HepG2 (cell line): ENCODE results near the gene ZMIZ1.
A peak's percentile ranks its signal among the peaks of the same experiment; 100 is the strongest.

Experiments
- ARID2 ChIP-seq: sonication (generic); formaldehyde crosslinking; IDR thresholded peaks from 2 replicates; pipeline ENCODE4 v1.8.1; 2022; ENCODE audit warnings: mild to moderate bottlenecking, missing genetic modification reagents, borderline replicate concordance
- DNMT3B ChIP-seq: conservative IDR thresholded peaks from 2 replicates; pipeline ENCODE4 v1.6.1; 2016; ENCODE audit warnings: missing biosample characterization, control low read depth
- FOSL1 ChIP-seq: sonication (generic); formaldehyde crosslinking; IDR thresholded peaks from 2 replicates; pipeline ENCODE4 v1.9.0; 2021; ENCODE audit warnings: missing genetic modification reagents, borderline replicate concordance
- GMEB1 ChIP-seq: sonication (generic); formaldehyde crosslinking; IDR thresholded peaks from 2 replicates; pipeline ENCODE4 v1.5.1; 2020; ENCODE audit warnings: missing genetic modification reagents, mild to moderate bottlenecking, borderline replicate concordance
- HDAC2 ChIP-seq: sonication (generic); formaldehyde crosslinking; IDR thresholded peaks from 2 replicates; pipeline ENCODE4 v1.4.0; 2020; ENCODE audit warnings: missing genetic modification reagents
- HMGXB4 ChIP-seq, 2 experiments: sonication (generic) in 1 of 2; formaldehyde crosslinking in 1 of 2; IDR thresholded peaks; 2 replicates each; pipeline versions ENCODE4 v1.4.0 to v1.6.1; 2018 to 2020; ENCODE audit warnings: missing genetic modification reagents in 2 of 2, borderline replicate concordance in 1 of 2, low read depth in 1 of 2, mild to moderate bottlenecking in 1 of 2, missing biosample characterization in 1 of 2
- IKZF4 ChIP-seq: sonication (generic); formaldehyde crosslinking; IDR thresholded peaks from 2 replicates; pipeline ENCODE4 v1.5.1; 2020; ENCODE audit warnings: borderline replicate concordance, mild to moderate bottlenecking, low read depth, missing genetic modification reagents; ENCODE audit errors: not compliant biosample characterization
- KIAA2018 ChIP-seq: sonication (generic); formaldehyde crosslinking; IDR thresholded peaks from 2 replicates; pipeline ENCODE4 v1.5.0; 2020; ENCODE audit warnings: mild to moderate bottlenecking, missing genetic modification reagents, borderline replicate concordance
- POLR2A ChIP-seq, 2 experiments: IDR thresholded peaks; 2 replicates each; pipeline ENCODE4 v1.6.1; 2011; ENCODE audit warnings: low read depth in 2 of 2, low read length in 2 of 2, mild to moderate bottlenecking in 1 of 2, moderate library complexity in 1 of 2; ENCODE audit not compliant: insufficient read depth in 1 of 2
- SMYD3 ChIP-seq: sonication (generic); formaldehyde crosslinking; IDR thresholded peaks from 2 replicates; pipeline ENCODE4 v1.8.1; 2023; ENCODE audit warnings: mild to moderate bottlenecking, missing genetic modification reagents
- SP2 ChIP-seq: sonication (generic); formaldehyde crosslinking; IDR thresholded peaks from 2 replicates; pipeline ENCODE4 v1.5.1; 2020; ENCODE audit warnings: mild to moderate bottlenecking, missing genetic modification reagents

GRCh38 chr10:79195091-79195923 is 126.5 kb downstream of the ZMIZ1 start:
- TF ChIP-seq HMGXB4 (CRISPR knock-in tag; IDR thresholded peaks at IDR 0.05; ENCODE audit: borderline replicate concordance in 1 of 2, low read depth in 1 of 2) (peak; percentile 49 to 60; a peak in 3 of 4 replicates), GMEB1 (CRISPR knock-in tag) (no peak), FOSL1 (no peak), HDAC2 (CRISPR knock-in tag) (no peak), SP2 (CRISPR knock-in tag) (no peak), IKZF4 (no peak), SMYD3 (CRISPR knock-in tag) (no peak), ARID2 (no peak), DNMT3B (no peak), KIAA2018 (CRISPR knock-in tag) (no peak), POLR2A (IDR thresholded peaks at IDR 0.05; ENCODE audit: insufficient read depth in 1 of 2, low read depth in 2 of 2, low read length in 2 of 2) (no peak)
